Measurements from ENCODE around the gene ATG7. TPM values are rescaled to one million over a fixed set of nuclear protein-coding genes. Genes with fewer than 3 reads are reported as not detected.

Gene ATG7
- total RNA-seq, 1 donor from 2014 or later: 48.5 TPM

DNA sequence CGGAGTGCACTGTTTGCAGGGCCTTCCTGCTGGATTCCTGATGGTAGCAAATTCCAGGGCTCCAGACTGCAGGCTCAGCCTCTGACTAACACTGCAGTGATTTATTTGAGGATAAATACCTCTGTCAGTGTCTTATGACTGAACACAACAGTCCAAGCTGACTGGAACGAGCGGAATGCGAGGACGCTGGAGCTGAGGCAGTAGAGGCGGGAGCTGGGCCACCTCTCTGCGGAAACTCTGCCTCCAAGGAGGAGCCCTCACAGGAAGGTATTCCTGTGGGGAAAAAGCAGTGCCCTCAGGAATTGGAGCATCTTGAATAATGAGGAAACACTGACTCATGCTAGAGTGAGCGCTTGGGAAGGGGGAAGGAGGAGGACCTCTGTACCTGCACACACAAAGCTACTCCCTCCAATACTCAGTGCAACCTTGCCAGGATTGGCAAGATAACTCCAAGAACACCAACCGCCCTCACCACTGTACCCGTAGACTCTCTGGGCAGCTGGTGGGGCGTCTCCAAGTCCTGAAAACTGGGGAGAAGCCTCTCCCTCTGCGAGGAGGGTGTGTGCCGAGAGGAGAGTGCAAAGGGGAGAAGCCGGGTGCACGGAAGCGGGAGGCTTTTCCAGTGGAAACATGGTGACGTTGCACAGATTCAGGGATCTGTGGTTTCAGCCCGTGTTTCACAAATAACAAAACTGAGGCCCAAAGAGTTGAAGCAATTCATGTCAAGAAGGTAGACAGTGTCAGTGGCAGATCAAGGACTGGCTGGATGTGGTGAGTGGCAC is 328.5 kb downstream of the ATG7 start:
- intact Hi-C loops (cut with DNase I): loop anchor here (5.0 kb wide), 3 partner anchors 93 to 213 kb away; no protein-coding TSS in a partner anchor
- peak overlapping the region in 1 of 2 donors; percentile 9 for H3K4me3 ChIP-seq
- peak; percentile 55 to 94 for DNase-seq (ENCODE audit: low spot score in 2 of 2)
- TF ChIP-seq CTCF (IDR thresholded peaks at IDR 0.05): no peak
- no peaks in the 10 kb centered on the region for H3K36me3 ChIP-seq
- H3K9me3 ChIP-seq: no peaks in the 10 kb centered on the region
- peaks cover 14 to 51% of the 10 kb centered on the region in 2 donors for H3K4me1 ChIP-seq
- peak overlapping the region; percentile 85 to 91 for H3K27ac ChIP-seq
- no peaks in the 10 kb centered on the region for H3K27me3 ChIP-seq

- TF ChIP-seq CTCF (IDR thresholded peaks at IDR 0.05): no peak
- Histone ChIP-seq H3K9me3 (no peaks in the 10 kb centered on the region), H3K36me3 (no peaks in the 10 kb centered on the region), H3K4me1 (peaks cover 14 to 51% of the 10 kb centered on the region in 2 donors), H3K4me3 (peak overlapping the region in 1 of 2 donors; percentile 37), H3K27me3 (no peaks in the 10 kb centered on the region), H3K27ac (peak overlapping the region; percentile 85 to 91)
- intact Hi-C loops (cut with DNase I): loop anchor here (1.0 to 5.0 kb wide), 6 partner anchors 33 to 214 kb away; partner anchors contain the start of gene VGLL4
- peak; percentile 35 to 89 for DNase-seq (ENCODE audit: low spot score in 2 of 2)
Measured at GRCh38 chr3:11601446-11602238, 329.4 kb downstream of the ATG7 start.

- Histone ChIP-seq H3K4me3 (no peak overlapping the region), H3K4me1 (peaks cover 14 to 53% of the 10 kb centered on the region in 2 donors), H3K36me3 (no peaks in the 10 kb centered on the region), H3K27me3 (no peaks in the 10 kb centered on the region), H3K27ac (peak overlapping the region; percentile 85 to 91), H3K9me3 (no peaks in the 10 kb centered on the region)
- intact Hi-C loops (cut with DNase I): loop anchor here (1.0 to 5.0 kb wide), 6 partner anchors 34 to 215 kb away; partner anchors contain the start of gene VGLL4
- TF ChIP-seq CTCF (IDR thresholded peaks at IDR 0.05): no peak
- DNase-seq (ENCODE audit: low spot score in 2 of 2): no peak
Measured at GRCh38 chr3:11602239-11602840, 330.1 kb downstream of the ATG7 start.

GRCh38 chr3:11602886-11603527 is 330.8 kb downstream of the ATG7 start:
- H3K36me3 ChIP-seq: no peaks in the 10 kb centered on the region
- TF ChIP-seq CTCF (IDR thresholded peaks at IDR 0.05): no peak
- no peak overlapping the region for H3K4me3 ChIP-seq
- H3K4me1 ChIP-seq: peaks cover 14 to 56% of the 10 kb centered on the region in 2 donors
- intact Hi-C loops (cut with DNase I): loop anchor here (1.0 to 5.0 kb wide), 6 partner anchors 35 to 216 kb away; partner anchors contain the start of gene VGLL4
- no peak for DNase-seq (ENCODE audit: low spot score in 2 of 2)
- H3K9me3 ChIP-seq: no peaks in the 10 kb centered on the region
- H3K27me3 ChIP-seq: no peaks in the 10 kb centered on the region
- peak overlapping the region; percentile 85 to 91 for H3K27ac ChIP-seq

GRCh38 chr3:11603628-11604027 is 331.4 kb downstream of the ATG7 start:
- Histone ChIP-seq H3K4me1 (peaks cover 14 to 55% of the 10 kb centered on the region in 2 donors), H3K27me3 (no peaks in the 10 kb centered on the region), H3K36me3 (no peaks in the 10 kb centered on the region), H3K27ac (peak overlapping the region; percentile 85 to 91), H3K9me3 (no peaks in the 10 kb centered on the region), H3K4me3 (no peak overlapping the region)
- TF ChIP-seq CTCF (IDR thresholded peaks at IDR 0.05): no peak
- peak in 1 of 2 donors; percentile 88 for DNase-seq (ENCODE audit: low spot score in 2 of 2)
- intact Hi-C loops (cut with DNase I): loop anchor here (2.0 to 5.0 kb wide), 5 partner anchors 39 to 216 kb away; partner anchors contain the start of gene VGLL4

Measured in ascending aorta (tissue), 2 donors.